Uterus (tissue), 2 donors: Measurements from ENCODE around the gene SESN3.

Experiments used
- CTCF ChIP-seq, 4 experiments: fragments of 200-600 bp in 2 of 4; fragments of 450-650 bp in 2 of 4; sonication (generic) in 2 of 4; IDR thresholded peaks; one replicate each; pipeline ENCODE4 v1.5.1; 2016 to 2019; ENCODE audit warnings: antibody characterized with exemption in 4 of 4, mild to moderate bottlenecking in 2 of 4, moderate library complexity in 1 of 4
- POLR2A ChIP-seq, 2 donors: fragments of 450-650 bp; IDR thresholded peaks; one replicate each; pipeline ENCODE4 v1.6.1; 2016; ENCODE audit warnings: antibody characterized with exemption in 2 of 2, mild to moderate bottlenecking in 1 of 2, moderate library complexity in 1 of 2

GRCh38 chr11:95264881-95265280, 33.9 kb upstream of the SESN3 start:
- TF ChIP-seq CTCF (IDR thresholded peaks at IDR 0.05), result no peak
- TF ChIP-seq POLR2A (IDR thresholded peaks at IDR 0.05), result no peak
